Measurements from ENCODE around the gene FEV. TPM values are rescaled to one million over a fixed set of nuclear protein-coding genes. Genes with fewer than 3 reads are reported as not detected.
"Not testable (repeated sequence)": the region's sequence is repeated elsewhere in the genome, so short reads cannot be mapped to it uniquely, and the experiment has no call there.

FEV gene
- total RNA-seq, 2 donors from 2014 or later: 3.9 to 4.8 TPM

- intact Hi-C loops (cut with DNase I, micrococcal nuclease): no loop called here
- DNase-seq (no peak), ATAC-seq (no peak)
These were observed 25.1 kb downstream of the FEV start for GRCh38 chr2:218959761-218960308.

DNA sequence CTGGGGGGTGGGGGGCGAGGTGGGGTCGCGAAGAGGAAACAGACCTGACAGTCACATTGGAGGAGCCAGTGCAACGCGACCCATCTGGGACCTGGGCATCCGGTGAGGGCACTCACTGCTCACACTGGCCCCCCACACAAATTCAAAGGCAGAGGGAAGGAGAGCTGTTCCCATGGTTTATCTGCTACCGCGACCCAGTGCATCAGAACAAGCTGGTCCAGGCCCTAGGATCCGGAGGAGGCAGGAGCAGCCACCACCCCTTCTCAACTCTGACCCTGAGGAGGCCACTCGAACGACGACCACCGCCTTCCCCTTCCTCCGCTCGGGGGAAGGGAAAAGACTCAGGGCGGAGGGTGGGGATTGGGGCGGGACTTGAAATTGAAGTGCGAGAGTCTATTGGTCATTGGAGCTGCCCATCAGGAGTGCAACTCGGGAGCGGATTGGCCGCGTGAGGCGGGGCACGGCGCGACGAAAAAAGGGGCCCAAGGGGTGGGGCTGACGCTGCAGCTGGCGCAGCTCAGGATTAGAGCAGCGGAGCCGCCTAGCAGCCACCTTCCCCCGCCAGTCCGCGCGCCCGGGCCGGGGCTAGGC, 25.7 kb downstream of the FEV start, which contains the start of gene CDK5R2:
TSS of gene CDK5R2 (plus strand) at position 526 of the 591 bp plus-strand sequence. CDS start 155 bp downstream, outside the sequence.
- intact Hi-C loops (cut with DNase I, micrococcal nuclease): no loop called here
- peak; percentile 91 for ATAC-seq
- DNase-seq: peak; percentile 78 to 81

GRCh38 chr2:218958276-218958675, 26.7 kb downstream of the FEV start:
- DNase-seq (no peak), ATAC-seq (no peak)
- intact Hi-C loops (cut with DNase I, micrococcal nuclease): no loop called here

- no peak for DNase-seq
- ATAC-seq: no peak
- intact Hi-C loops (cut with DNase I, micrococcal nuclease): no loop called here
These were observed 27.3 kb downstream of the FEV start for GRCh38 chr2:218957671-218958070.

DNA sequence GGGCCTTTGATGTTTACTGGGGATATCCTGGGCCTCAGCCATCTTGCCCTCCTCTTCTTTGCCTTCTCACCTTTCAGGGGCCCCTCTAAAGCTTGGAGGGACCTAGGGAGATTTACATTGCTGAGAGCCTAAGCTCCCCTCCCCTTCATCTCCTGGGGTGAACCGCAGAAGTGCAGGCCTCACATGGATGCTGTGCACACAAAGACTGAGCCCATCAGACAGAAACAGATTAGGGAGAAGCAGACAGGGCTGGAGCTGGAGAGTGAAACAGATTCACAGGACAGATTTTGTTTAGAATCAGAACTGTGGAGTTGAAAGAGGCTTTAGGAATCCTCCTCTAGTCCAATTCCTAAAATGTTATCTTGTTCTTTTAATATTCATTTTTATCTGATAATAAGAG, 28.9 kb downstream of the FEV start:
- intact Hi-C loops (cut with DNase I, micrococcal nuclease): no loop called here
- no peak for ATAC-seq
- no peak for DNase-seq

GRCh38 chr2:218954541-218955300, 30.3 kb downstream of the FEV start:
- ATAC-seq (no peak), DNase-seq (no peak)
- intact Hi-C loops (cut with DNase I, micrococcal nuclease): no loop called here

- ATAC-seq (no peak), DNase-seq (no peak)
- intact Hi-C loops (cut with DNase I, micrococcal nuclease): no loop called here
These were observed 31.5 kb downstream of the FEV start for GRCh38 chr2:218953366-218953954.

GRCh38 chr2:218952160-218952559, 32.8 kb downstream of the FEV start:
- ATAC-seq (no peak), DNase-seq (no peak)
- intact Hi-C loops (cut with DNase I, micrococcal nuclease): no loop called here

GRCh38 chr2:218946621-218947020, 38.4 kb downstream of the FEV start:
- intact Hi-C loops (cut with DNase I, micrococcal nuclease): no loop called here
- ATAC-seq: no peak
- DNase-seq: no peak

- DNase-seq: no peak
- no peak for ATAC-seq
- intact Hi-C loops (cut with DNase I, micrococcal nuclease): no loop called here
These were observed 40.1 kb downstream of the FEV start for GRCh38 chr2:218944759-218945404.

DNA sequence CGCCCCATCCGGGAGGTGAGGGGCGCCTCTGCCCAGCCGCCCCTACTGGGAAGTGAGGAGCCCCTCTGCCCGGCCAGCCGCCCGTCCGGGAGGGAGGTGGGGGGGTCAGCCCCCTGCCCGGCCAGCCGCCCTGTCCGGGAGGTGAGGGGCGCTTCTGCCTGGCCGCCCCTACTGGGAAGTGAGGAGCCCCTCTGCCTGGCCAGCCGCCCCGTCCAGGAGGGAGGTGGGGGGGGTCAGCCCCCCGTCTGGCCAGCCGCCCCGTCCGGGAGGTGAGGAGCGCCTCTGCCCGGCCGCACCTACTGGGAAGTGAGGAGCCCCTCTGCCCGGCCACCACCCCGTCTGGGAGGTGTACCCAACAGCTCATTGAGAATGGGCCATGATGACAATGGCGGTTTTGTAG, 53.2 kb downstream of the FEV start:
- ATAC-seq; DNase-seq; intact Hi-C loops (cut with DNase I, micrococcal nuclease): not testable (repeated sequence)

Small RNA genes lying within 50 kb of the gene (microRNA-seq; reads per million reads assigned to microRNA genes)
- gene MIR375: 67,103 to 71,496 reads per million in 2 donors

Other genes starting within 250 kb of the FEV start
- 10 to 100 TPM; 28.1 to 52.7 TPM for gene CYP27A1, start 203.0 kb downstream of the FEV start, total RNA-seq
- gene PRKAG3, start 153.4 kb downstream of the FEV start, total RNA-seq: not detected
- gene WNT6, start 125.4 kb downstream of the FEV start, total RNA-seq: under 1 TPM; 0.43 to 0.92 TPM
- gene WNT10A, start 104.3 kb downstream of the FEV start, total RNA-seq: 1 to 10 TPM in 1 of 2 donors, under 1 TPM in 1; 0.31 to 1.9 TPM
- under 1 TPM; 0.22 to 0.37 TPM for gene CDK5R2, start 25.5 kb downstream of the FEV start, total RNA-seq
- gene CRYBA2, start 8.2 kb upstream of the FEV start, total RNA-seq: 1 to 10 TPM; 4.1 to 6.9 TPM
- gene CFAP65, start 56.3 kb upstream of the FEV start, total RNA-seq: under 1 TPM; 0.39 to 0.76 TPM
- 10 to 100 TPM; 72.7 to 85.5 TPM for gene IHH, start 75.7 kb upstream of the FEV start, total RNA-seq
- gene NHEJ1, start 175.6 kb upstream of the FEV start, total RNA-seq: 10 to 100 TPM; 45.4 to 56.1 TPM
- gene SLC23A3, start 184.8 kb upstream of the FEV start, total RNA-seq: 1 to 10 TPM; 5.1 to 6.1 TPM
- 100 to 1,000 TPM; 119 TPM for gene CNPPD1, start 191.7 kb upstream of the FEV start, total RNA-seq
- gene RETREG2, start 193.1 kb upstream of the FEV start, total RNA-seq: 100 to 1,000 TPM; 122 to 138 TPM
- 10 to 100 TPM; 78.0 to 89.9 TPM for gene ZFAND2B, start 221.6 kb upstream of the FEV start, total RNA-seq
- 10 to 100 TPM in 1 of 2 donors, 1 to 10 TPM in 1; 6.8 to 11.4 TPM for gene ABCB6, start 233.8 kb upstream of the FEV start, total RNA-seq
- gene ATG9A, start 244.5 kb upstream of the FEV start, total RNA-seq: 10 to 100 TPM; 60.2 to 66.0 TPM
- 10 to 100 TPM; 33.8 to 40.9 TPM for gene ANKZF1, start 244.6 kb upstream of the FEV start, total RNA-seq

All from left colon (tissue), 2 donors.